ENCODE data around the gene IFITM10.

- TF ChIP-seq CTCF (IDR thresholded peaks at IDR 0.05) (peak in 1 of 4 experiments; percentile 28), POLR2A (IDR thresholded peaks at IDR 0.05) (peak; percentile 50 to 55), EP300 (IDR thresholded peaks at IDR 0.05) (no peak), POLR2AphosphoS5 (IDR thresholded peaks at IDR 0.05) (no peak)
Measured at GRCh38 chr11:1763796-1764661, 13.6 kb upstream of the IFITM10 start, which contains the start of gene CTSD.
